CD4-positive, alpha-beta memory T cell (primary cell): ENCODE data around the gene PLCB1. TPM values are rescaled to one million over a fixed set of nuclear protein-coding genes. Genes with fewer than 3 reads are reported as not detected.
A peak's percentile ranks its signal among the peaks of the same experiment; 100 is the strongest.

Source experiments
- CTCF ChIA-PET: fragments of 350-600 bp; sonication (Branson Sonifier 250); formaldehyde crosslinking; loops from one replicate; lab custom pipeline; 2021; ENCODE audit warnings: inconsistent platforms; ENCODE audit not compliant: partially characterized antibody; lab: Charles Lee
- POLR2A ChIA-PET: fragments of 350-600 bp; sonication (Branson Sonifier 250); formaldehyde crosslinking; loops from one replicate; lab custom pipeline; 2021; ENCODE audit not compliant: partially characterized antibody; lab: Charles Lee
- DNase-seq, 5 donors: peaks; one replicate each; pipeline versions ENCODE4 v3.0.0 to v3.0.0-alpha.2; 2020 to 2022; ENCODE audit warnings: mixed read lengths in 1 of 5
- H3K27ac ChIP-seq: one replicate; pipeline ENCODE4 v1.7.0; 2013; ENCODE audit warnings: low read depth, low read length
- H3K27me3 ChIP-seq: 2 replicates; pipeline ENCODE4 v1.7.0; 2013; ENCODE audit warnings: mild to moderate bottlenecking, low read length, moderate library complexity; ENCODE audit not compliant: insufficient read depth
- H3K36me3 ChIP-seq: 2 replicates; pipeline ENCODE4 v1.7.0; 2013; ENCODE audit warnings: mild to moderate bottlenecking, low read length, moderate library complexity; ENCODE audit not compliant: insufficient read depth
- H3K4me1 ChIP-seq: 2 replicates; pipeline ENCODE4 v1.7.0; 2013; ENCODE audit warnings: mild to moderate bottlenecking, low read length, moderate library complexity; ENCODE audit not compliant: insufficient read depth
- H3K4me3 ChIP-seq, 2 donors: one replicate each; pipeline ENCODE4 v1.7.0; 2013; ENCODE audit warnings: low read length in 2 of 2, mild to moderate bottlenecking in 1 of 2
- H3K9me3 ChIP-seq, 2 donors: one replicate each; pipeline ENCODE4 v1.7.0; 2013; ENCODE audit warnings: low read length in 2 of 2, control low read depth in 1 of 2; ENCODE audit not compliant: control insufficient read depth in 1 of 2
- H3K27ac Mint-ChIP-seq, 7 donors: one replicate each; pipeline ENCODE4 v1.8.0; 2020 to 2021; ENCODE audit warnings: mixed read lengths in 7 of 7, mild to moderate bottlenecking in 6 of 7, inconsistent platforms in 3 of 7, moderate library complexity in 3 of 7
- H3K27me3 Mint-ChIP-seq, 2 donors: one replicate each; pipeline ENCODE4 v1.8.0; 2020 to 2021; ENCODE audit warnings: mixed read lengths in 2 of 2
- H3K36me3 Mint-ChIP-seq, 2 donors: one replicate each; pipeline ENCODE4 v1.8.0; 2020 to 2021; ENCODE audit warnings: mixed read lengths in 2 of 2, inconsistent platforms in 1 of 2, mild to moderate bottlenecking in 1 of 2
- H3K4me1 Mint-ChIP-seq, 4 donors: one replicate each; pipeline ENCODE4 v1.8.0; 2020 to 2021; ENCODE audit warnings: mixed read lengths in 4 of 4, mild to moderate bottlenecking in 1 of 4
- H3K4me3 Mint-ChIP-seq, 8 donors: one replicate each; pipeline ENCODE4 v1.8.0; 2020 to 2021; ENCODE audit warnings: mixed read lengths in 8 of 8, mild to moderate bottlenecking in 7 of 8, moderate library complexity in 6 of 8, inconsistent platforms in 3 of 8
- H3K9me3 Mint-ChIP-seq, 8 donors: one replicate each; pipeline ENCODE4 v1.8.0; 2020 to 2021; ENCODE audit warnings: mixed read lengths in 8 of 8, mild to moderate bottlenecking in 5 of 8, inconsistent platforms in 3 of 8, moderate library complexity in 1 of 8
- intact Hi-C: fragments of 100-400 bp; cut with micrococcal nuclease; formaldehyde crosslinking; loops from one replicate; pipeline ENCODE4 v1.15.1; 2023
- polyA plus RNA-seq, 2 donors: library from polyadenylated mRNA; unstranded; fragments of 300-500 nt; fragmentation: Illumina TruSeq; gene quantifications; one replicate each; pipeline ENCODE4 v1.2.3, GENCODE V29; 2021
- total RNA-seq, 2 experiments: library from RNA; stranded (reverse); gene quantifications; one replicate each; pipeline ENCODE4 v1.2.3, GENCODE V29; 2021

PLCB1 gene
- total RNA-seq (1 to 10 TPM; 9.5 to 9.6 TPM), polyA plus RNA-seq (1 to 10 TPM; 5.5 to 6.9 TPM)

GRCh38 chr20:8131598-8132483 lies at the start of gene PLCB1:
Gene PLCB1, plus strand, starts transcription at chr20:8132266. Its CDS starts 386 bp downstream, at chr20:8132652.
- peaks cover 0 to 3% of the 10 kb centered on the region in 2 donors for H3K36me3 Mint-ChIP-seq
- H3K4me1 Mint-ChIP-seq: peaks cover 13 to 34% (median 25%) of the 10 kb centered on the region in 4 donors
- peak; percentile 79 to 84 (median 80) for DNase-seq
- no peaks in the 10 kb centered on the region for H3K9me3 Mint-ChIP-seq
- H3K4me3 Mint-ChIP-seq: peak within 1 kb of the TSS; percentile 84 to 92 (median 88)
- ChIA-PET CTCF (interaction anchor here (0.7 to 3.3 kb wide), 9 partner anchors 9 to 590 kb away, joined by 3 to 30 read pairs (median 5); no protein-coding TSS in a partner anchor), POLR2A (interaction anchor here (0.7 to 0.9 kb wide), 2 partner anchors 9 to 112 kb away, joined by 3 to 4 read pairs; no protein-coding TSS in a partner anchor)
- peaks cover 7 to 17% of the 10 kb centered on the region in 2 donors for H3K27me3 Mint-ChIP-seq
- H3K27ac ChIP-seq: no peak within 1 kb of the TSS
- H3K4me1 ChIP-seq: peaks cover 19% of the 10 kb centered on the region
- H3K9me3 ChIP-seq: no peaks in the 10 kb centered on the region
- H3K27me3 ChIP-seq: no peaks in the 10 kb centered on the region
- no peaks in the 10 kb centered on the region for H3K36me3 ChIP-seq
- H3K27ac Mint-ChIP-seq: peak within 1 kb of the TSS in 6 of 7 donors; percentile 62 to 77 (median 65)
- peak within 1 kb of the TSS in 1 of 2 donors; percentile 27 for H3K4me3 ChIP-seq
- intact Hi-C loops: loop anchor here (1.0 to 2.0 kb wide), 6 partner anchors 21 to 591 kb away; partner anchors contain the start of gene TMX4

- Mint-ChIP-seq H3K9me3 (no peaks in the 10 kb centered on the region), H3K27ac (no peak overlapping the region), H3K27me3 (peaks cover 0 to 2% of the 10 kb centered on the region in 2 donors), H3K4me3 (no peak overlapping the region), H3K4me1 (no peaks in the 10 kb centered on the region), H3K36me3 (no peaks in the 10 kb centered on the region)
- intact Hi-C loops: no loop called here
- ChIA-PET POLR2A (interaction anchor here (1.3 kb wide), 1 partner anchor 13 kb away, joined by 3 read pairs; no protein-coding TSS in a partner anchor), CTCF (interaction anchor here (1.0 to 2.2 kb wide), 3 partner anchors 8 to 39 kb away, joined by 3 to 6 read pairs (median 5); no protein-coding TSS in a partner anchor)
- Histone ChIP-seq H3K9me3 (no peaks in the 10 kb centered on the region), H3K27me3 (no peaks in the 10 kb centered on the region), H3K36me3 (no peaks in the 10 kb centered on the region), H3K4me1 (no peaks in the 10 kb centered on the region), H3K4me3 (no peak overlapping the region), H3K27ac (no peak overlapping the region)
- DNase-seq: no peak
Observed at GRCh38 chr20:8082989-8083388, 49.1 kb upstream of the PLCB1 start.

GRCh38 chr20:8089668-8090067 lies 42.4 kb upstream of the PLCB1 start:
- no peaks in the 10 kb centered on the region for H3K4me1 Mint-ChIP-seq
- CTCF ChIA-PET: no interaction called here
- intact Hi-C loops: no loop called here

DNA sequence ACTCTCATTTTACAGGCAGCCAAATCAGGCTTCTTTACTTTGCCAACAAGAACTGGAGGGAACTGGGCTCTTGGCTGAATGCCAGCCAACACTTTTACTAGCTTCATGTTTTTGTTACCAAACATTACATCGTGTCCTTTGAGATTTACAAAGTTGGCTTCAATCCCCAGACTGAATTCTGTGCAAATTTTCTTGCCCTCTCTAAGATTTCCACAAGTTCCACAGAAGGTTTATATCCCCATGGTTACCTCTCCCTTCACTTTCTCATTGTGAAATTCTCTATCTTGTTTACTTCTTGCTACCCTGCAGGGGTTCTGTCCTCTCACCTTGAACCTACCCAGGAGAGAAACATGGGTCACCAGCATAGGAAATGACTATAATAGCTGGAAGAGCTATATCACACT lies 37.6 kb upstream of the PLCB1 start:
- H3K27ac Mint-ChIP-seq: no peak overlapping the region
- H3K27me3 ChIP-seq: no peaks in the 10 kb centered on the region
- CTCF ChIA-PET: interaction anchor here (2.0 kb wide), 1 partner anchor 12 kb away, joined by 6 read pairs; no protein-coding TSS in a partner anchor
- H3K36me3 ChIP-seq: no peaks in the 10 kb centered on the region
- H3K27me3 Mint-ChIP-seq: peaks cover 6 to 18% of the 10 kb centered on the region in 2 donors
- H3K9me3 ChIP-seq: no peaks in the 10 kb centered on the region
- H3K4me1 ChIP-seq: no peaks in the 10 kb centered on the region
- no peak overlapping the region for H3K27ac ChIP-seq
- H3K4me1 Mint-ChIP-seq: no peaks in the 10 kb centered on the region
- no peaks in the 10 kb centered on the region for H3K9me3 Mint-ChIP-seq
- no peak overlapping the region for H3K4me3 Mint-ChIP-seq
- intact Hi-C loops: no loop called here
- no peak for DNase-seq
- H3K36me3 Mint-ChIP-seq: no peaks in the 10 kb centered on the region
- no peak overlapping the region for H3K4me3 ChIP-seq
- POLR2A ChIA-PET: no interaction called here

More at GRCh38 chr20:8089668-8090067, 42.4 kb upstream of the PLCB1 start:
- H3K4me3 Mint-ChIP-seq: no peak overlapping the region
- POLR2A ChIA-PET: no interaction called here
- H3K36me3 ChIP-seq: no peaks in the 10 kb centered on the region
- no peaks in the 10 kb centered on the region for H3K27me3 ChIP-seq
- H3K4me3 ChIP-seq: no peak overlapping the region
- no peaks in the 10 kb centered on the region for H3K4me1 ChIP-seq
- H3K9me3 Mint-ChIP-seq: no peaks in the 10 kb centered on the region
- H3K27ac ChIP-seq: no peak overlapping the region
- H3K9me3 ChIP-seq: no peaks in the 10 kb centered on the region
- no peaks in the 10 kb centered on the region for H3K36me3 Mint-ChIP-seq
- peaks cover 4 to 17% of the 10 kb centered on the region in 2 donors for H3K27me3 Mint-ChIP-seq
- no peak for DNase-seq
- no peak overlapping the region for H3K27ac Mint-ChIP-seq

- intact Hi-C loops: no loop called here
- Histone ChIP-seq H3K36me3 (no peaks in the 10 kb centered on the region), H3K4me1 (no peaks in the 10 kb centered on the region), H3K27me3 (no peaks in the 10 kb centered on the region), H3K27ac (no peak overlapping the region), H3K4me3 (no peak overlapping the region), H3K9me3 (no peaks in the 10 kb centered on the region)
- Mint-ChIP-seq H3K36me3 (no peaks in the 10 kb centered on the region), H3K4me3 (no peak overlapping the region), H3K27ac (no peak overlapping the region), H3K27me3 (peaks cover 6 to 18% of the 10 kb centered on the region in 2 donors), H3K9me3 (no peaks in the 10 kb centered on the region), H3K4me1 (no peaks in the 10 kb centered on the region)
- ChIA-PET CTCF (no interaction called here), POLR2A (no interaction called here)
- DNase-seq: no peak
Observed at GRCh38 chr20:8094850-8095249, 37.2 kb upstream of the PLCB1 start.

DNA sequence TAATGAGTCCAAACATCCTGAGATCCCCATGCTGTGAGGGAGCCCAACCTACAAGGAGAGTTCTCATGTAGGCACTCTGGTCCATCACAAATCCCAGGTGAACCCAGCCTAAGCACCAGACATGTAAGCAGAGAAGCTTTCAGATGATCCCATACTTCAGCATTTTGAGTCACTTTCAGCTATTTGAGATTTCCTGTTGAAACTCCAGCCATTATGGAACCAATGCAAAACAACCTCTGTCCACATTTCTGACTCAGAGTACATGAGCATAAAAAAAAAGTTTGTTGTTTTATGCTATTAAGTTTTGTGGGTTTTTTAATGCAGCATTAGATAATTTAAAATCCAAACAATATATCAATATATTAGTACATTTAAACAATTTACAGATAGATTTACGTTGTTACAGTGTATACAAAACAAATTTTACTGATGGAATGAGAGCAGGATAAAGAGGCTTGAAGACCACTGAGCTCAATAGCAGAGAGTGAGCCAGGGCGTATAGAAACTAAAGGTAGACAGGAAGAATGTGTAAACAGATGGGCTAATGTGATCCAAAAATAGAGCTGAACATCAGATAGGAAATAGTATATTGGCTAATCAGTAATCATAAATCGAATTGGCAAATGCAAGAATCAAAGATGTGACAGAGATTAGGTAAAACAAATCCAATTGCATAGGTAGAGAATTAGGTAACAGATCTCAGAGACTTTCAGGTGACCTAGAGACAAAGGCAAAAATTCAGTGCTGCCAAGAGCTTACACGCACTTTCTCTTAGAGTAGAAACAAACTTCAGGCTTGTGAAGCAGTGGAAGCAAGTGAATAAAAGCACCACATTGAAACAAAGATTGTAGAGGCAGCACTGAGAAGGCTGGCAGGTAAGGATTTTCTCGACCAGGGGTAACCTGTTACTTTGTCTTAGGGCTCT lies 36.2 kb upstream of the PLCB1 start:
- Mint-ChIP-seq H3K36me3 (no peaks in the 10 kb centered on the region), H3K27ac (no peak overlapping the region), H3K9me3 (no peaks in the 10 kb centered on the region), H3K27me3 (peaks cover 8 to 19% of the 10 kb centered on the region in 2 donors), H3K4me1 (no peaks in the 10 kb centered on the region), H3K4me3 (no peak overlapping the region)
- intact Hi-C loops: no loop called here
- H3K36me3 ChIP-seq: no peaks in the 10 kb centered on the region
- no peaks in the 10 kb centered on the region for H3K9me3 ChIP-seq
- DNase-seq: no peak
- H3K27me3 ChIP-seq: no peaks in the 10 kb centered on the region
- ChIA-PET CTCF (no interaction called here), POLR2A (interaction anchor here (1.0 kb wide), 1 partner anchor 13 kb away, joined by 3 read pairs; no protein-coding TSS in a partner anchor)
- H3K27ac ChIP-seq: no peak overlapping the region
- no peaks in the 10 kb centered on the region for H3K4me1 ChIP-seq
- H3K4me3 ChIP-seq: no peak overlapping the region
